GM12878 (cell line): ENCODE measurements around the gene TMPRSS9.

Experiments used
- HDAC2 ChIP-seq: fragments of 200-600 bp; sonication (generic); IDR thresholded peaks from 2 replicates; pipeline ENCODE4 v1.6.1; 2017
- TAF1 ChIP-seq: IDR thresholded peaks from 2 replicates; pipeline ENCODE4 v1.6.1; 2011; ENCODE audit warnings: mild to moderate bottlenecking, low read depth, low read length, borderline replicate concordance
- TF ChIP-seq, protein P1 (sequence below): fragments of 450-650 bp; IDR thresholded peaks from 2 replicates; pipeline ENCODE4 v1.6.1; 2016; ENCODE audit warnings: mild to moderate bottlenecking
- TF ChIP-seq, protein P2 (sequence below), 3 experiments: IDR thresholded peaks in 2 of 3; conservative IDR thresholded peaks in 1 of 3; 2 replicates each; pipeline ENCODE4 v1.5.1; 2011; ENCODE audit warnings: low read depth in 3 of 3, low read length in 3 of 3, mild to moderate bottlenecking in 3 of 3, control low read depth in 2 of 3, moderate library complexity in 2 of 3, inconsistent platforms in 1 of 3, mixed read lengths in 1 of 3; ENCODE audit not compliant: control insufficient read depth in 2 of 3, insufficient read depth in 1 of 3; ENCODE audit errors: extremely low read depth in 1 of 3
- TF ChIP-seq, protein P3 (sequence below): IDR thresholded peaks from 2 replicates; pipeline ENCODE4 v1.6.1; 2011; ENCODE audit warnings: mild to moderate bottlenecking, low read depth, low read length, moderate library complexity; ENCODE audit not compliant: insufficient replicate concordance
- TF ChIP-seq, protein P4 (sequence below): fragments of 450-650 bp; IDR thresholded peaks from 2 replicates; pipeline ENCODE4 v1.6.1; 2017; ENCODE audit warnings: mild to moderate bottlenecking, moderate library complexity
- TF ChIP-seq, protein P5 (sequence below): IDR thresholded peaks from 2 replicates; pipeline ENCODE4 v1.6.1; 2011; ENCODE audit warnings: low read depth, low read length, improper control_type of control experiment, borderline replicate concordance

DNA sequence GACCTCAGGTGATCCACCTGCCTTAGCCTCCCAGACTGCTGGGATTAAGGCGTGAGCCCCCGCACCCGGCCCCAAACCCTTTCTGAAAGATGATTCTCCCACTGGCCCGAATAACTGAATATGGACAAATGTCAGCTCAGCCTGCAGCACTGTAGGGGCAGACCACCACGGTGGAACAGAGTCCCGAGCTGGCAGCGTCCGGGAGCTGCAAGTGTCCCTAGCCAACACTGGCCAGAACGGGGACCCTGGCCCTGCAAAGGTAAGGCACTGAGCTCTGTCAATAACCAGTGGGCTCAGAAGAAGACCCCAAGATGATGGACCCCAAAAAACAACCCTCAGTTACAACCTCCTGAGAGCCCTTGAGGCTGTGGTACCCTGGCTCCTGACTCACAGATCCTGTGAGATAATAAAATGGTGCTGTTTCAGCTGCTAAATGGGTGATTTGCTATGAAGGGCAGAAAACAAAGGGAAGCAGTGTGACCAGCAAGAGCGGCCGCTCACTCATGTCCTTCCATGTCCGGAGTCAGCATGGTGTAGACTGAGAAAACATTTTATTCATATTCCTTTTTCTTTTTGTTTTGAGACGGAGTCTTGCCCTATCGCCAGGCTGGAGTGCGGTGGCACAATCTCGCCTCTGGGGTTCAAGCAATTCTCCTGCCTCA, 33.2 kb upstream of the TMPRSS9 start:
- TF ChIP-seq HDAC2, result no peak
- TF ChIP-seq, protein P1, sequence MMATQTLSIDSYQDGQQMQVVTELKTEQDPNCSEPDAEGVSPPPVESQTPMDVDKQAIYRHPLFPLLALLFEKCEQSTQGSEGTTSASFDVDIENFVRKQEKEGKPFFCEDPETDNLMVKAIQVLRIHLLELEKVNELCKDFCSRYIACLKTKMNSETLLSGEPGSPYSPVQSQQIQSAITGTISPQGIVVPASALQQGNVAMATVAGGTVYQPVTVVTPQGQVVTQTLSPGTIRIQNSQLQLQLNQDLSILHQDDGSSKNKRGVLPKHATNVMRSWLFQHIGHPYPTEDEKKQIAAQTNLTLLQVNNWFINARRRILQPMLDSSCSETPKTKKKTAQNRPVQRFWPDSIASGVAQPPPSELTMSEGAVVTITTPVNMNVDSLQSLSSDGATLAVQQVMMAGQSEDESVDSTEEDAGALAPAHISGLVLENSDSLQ, result no peak
- TF ChIP-seq, protein P2, sequence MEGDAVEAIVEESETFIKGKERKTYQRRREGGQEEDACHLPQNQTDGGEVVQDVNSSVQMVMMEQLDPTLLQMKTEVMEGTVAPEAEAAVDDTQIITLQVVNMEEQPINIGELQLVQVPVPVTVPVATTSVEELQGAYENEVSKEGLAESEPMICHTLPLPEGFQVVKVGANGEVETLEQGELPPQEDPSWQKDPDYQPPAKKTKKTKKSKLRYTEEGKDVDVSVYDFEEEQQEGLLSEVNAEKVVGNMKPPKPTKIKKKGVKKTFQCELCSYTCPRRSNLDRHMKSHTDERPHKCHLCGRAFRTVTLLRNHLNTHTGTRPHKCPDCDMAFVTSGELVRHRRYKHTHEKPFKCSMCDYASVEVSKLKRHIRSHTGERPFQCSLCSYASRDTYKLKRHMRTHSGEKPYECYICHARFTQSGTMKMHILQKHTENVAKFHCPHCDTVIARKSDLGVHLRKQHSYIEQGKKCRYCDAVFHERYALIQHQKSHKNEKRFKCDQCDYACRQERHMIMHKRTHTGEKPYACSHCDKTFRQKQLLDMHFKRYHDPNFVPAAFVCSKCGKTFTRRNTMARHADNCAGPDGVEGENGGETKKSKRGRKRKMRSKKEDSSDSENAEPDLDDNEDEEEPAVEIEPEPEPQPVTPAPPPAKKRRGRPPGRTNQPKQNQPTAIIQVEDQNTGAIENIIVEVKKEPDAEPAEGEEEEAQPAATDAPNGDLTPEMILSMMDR (IDR thresholded peaks at IDR 0.05 in 2 of 3, conservative IDR thresholded peaks at IDR 0.05 in 1 of 3; ENCODE audit: control insufficient read depth in 2 of 3, extremely low read depth in 1 of 3, insufficient read depth in 1 of 3, low read depth in 3 of 3, low read length in 3 of 3), result no peak
- TF ChIP-seq, protein P3, sequence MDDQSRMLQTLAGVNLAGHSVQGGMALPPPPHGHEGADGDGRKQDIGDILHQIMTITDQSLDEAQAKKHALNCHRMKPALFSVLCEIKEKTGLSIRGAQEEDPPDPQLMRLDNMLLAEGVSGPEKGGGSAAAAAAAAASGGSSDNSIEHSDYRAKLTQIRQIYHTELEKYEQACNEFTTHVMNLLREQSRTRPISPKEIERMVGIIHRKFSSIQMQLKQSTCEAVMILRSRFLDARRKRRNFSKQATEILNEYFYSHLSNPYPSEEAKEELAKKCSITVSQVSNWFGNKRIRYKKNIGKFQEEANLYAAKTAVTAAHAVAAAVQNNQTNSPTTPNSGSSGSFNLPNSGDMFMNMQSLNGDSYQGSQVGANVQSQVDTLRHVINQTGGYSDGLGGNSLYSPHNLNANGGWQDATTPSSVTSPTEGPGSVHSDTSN, result no peak
- TF ChIP-seq, protein P4, sequence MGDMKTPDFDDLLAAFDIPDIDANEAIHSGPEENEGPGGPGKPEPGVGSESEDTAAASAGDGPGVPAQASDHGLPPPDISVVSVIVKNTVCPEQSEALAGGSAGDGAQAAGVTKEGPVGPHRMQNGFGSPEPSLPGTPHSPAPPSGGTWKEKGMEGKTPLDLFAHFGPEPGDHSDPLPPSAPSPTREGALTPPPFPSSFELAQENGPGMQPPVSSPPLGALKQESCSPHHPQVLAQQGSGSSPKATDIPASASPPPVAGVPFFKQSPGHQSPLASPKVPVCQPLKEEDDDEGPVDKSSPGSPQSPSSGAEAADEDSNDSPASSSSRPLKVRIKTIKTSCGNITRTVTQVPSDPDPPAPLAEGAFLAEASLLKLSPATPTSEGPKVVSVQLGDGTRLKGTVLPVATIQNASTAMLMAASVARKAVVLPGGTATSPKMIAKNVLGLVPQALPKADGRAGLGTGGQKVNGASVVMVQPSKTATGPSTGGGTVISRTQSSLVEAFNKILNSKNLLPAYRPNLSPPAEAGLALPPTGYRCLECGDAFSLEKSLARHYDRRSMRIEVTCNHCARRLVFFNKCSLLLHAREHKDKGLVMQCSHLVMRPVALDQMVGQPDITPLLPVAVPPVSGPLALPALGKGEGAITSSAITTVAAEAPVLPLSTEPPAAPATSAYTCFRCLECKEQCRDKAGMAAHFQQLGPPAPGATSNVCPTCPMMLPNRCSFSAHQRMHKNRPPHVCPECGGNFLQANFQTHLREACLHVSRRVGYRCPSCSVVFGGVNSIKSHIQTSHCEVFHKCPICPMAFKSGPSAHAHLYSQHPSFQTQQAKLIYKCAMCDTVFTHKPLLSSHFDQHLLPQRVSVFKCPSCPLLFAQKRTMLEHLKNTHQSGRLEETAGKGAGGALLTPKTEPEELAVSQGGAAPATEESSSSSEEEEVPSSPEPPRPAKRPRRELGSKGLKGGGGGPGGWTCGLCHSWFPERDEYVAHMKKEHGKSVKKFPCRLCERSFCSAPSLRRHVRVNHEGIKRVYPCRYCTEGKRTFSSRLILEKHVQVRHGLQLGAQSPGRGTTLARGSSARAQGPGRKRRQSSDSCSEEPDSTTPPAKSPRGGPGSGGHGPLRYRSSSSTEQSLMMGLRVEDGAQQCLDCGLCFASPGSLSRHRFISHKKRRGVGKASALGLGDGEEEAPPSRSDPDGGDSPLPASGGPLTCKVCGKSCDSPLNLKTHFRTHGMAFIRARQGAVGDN, result no peak
- no peak for TF ChIP-seq TAF1
- TF ChIP-seq, protein P5, sequence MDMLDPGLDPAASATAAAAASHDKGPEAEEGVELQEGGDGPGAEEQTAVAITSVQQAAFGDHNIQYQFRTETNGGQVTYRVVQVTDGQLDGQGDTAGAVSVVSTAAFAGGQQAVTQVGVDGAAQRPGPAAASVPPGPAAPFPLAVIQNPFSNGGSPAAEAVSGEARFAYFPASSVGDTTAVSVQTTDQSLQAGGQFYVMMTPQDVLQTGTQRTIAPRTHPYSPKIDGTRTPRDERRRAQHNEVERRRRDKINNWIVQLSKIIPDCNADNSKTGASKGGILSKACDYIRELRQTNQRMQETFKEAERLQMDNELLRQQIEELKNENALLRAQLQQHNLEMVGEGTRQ, result no peak
